Astrocyte (in vitro differentiated cells and primary cell): ENCODE measurements around the gene TEX54. TPM values are rescaled to one million over a fixed set of nuclear protein-coding genes. Genes with fewer than 3 reads are reported as not detected.

Source experiments
- DNase-seq: peaks from one replicate; pipeline ENCODE4 v3.0.0-alpha.2; 2010; ENCODE audit warnings: low read depth
- FAIRE-seq: peaks from 2 replicates; lab custom pipeline; 2011; peaks lifted over from hg19 to GRCh38; lab: Jason Lieb, UNC
- H2AFZ ChIP-seq: 2 replicates; pipeline ENCODE4 v1.6.0; 2012; ENCODE audit warnings: low read depth, low read length, inconsistent platforms
- H3K27ac ChIP-seq: 2 replicates; pipeline ENCODE4 v1.5.1; 2011; ENCODE audit warnings: low read depth, low read length, inconsistent platforms
- H3K27me3 ChIP-seq: 2 replicates; pipeline ENCODE4 v1.6.0; 2011; ENCODE audit warnings: low read length, inconsistent platforms; ENCODE audit not compliant: insufficient read depth
- H3K36me3 ChIP-seq: 2 replicates; pipeline ENCODE4 v1.5.1; 2011; ENCODE audit warnings: low read length, inconsistent platforms; ENCODE audit not compliant: insufficient read depth
- H3K4me1 ChIP-seq: 2 replicates; pipeline ENCODE4 v1.5.1; 2011; ENCODE audit warnings: low read length, inconsistent platforms; ENCODE audit not compliant: insufficient read depth
- H3K4me2 ChIP-seq: 2 replicates; pipeline ENCODE4 v1.6.0; 2012; ENCODE audit warnings: low read length, inconsistent platforms
- H3K4me3 ChIP-seq: 2 replicates; pipeline ENCODE4 v1.5.1; 2011; ENCODE audit warnings: low read depth, mild to moderate bottlenecking, low read length, inconsistent platforms; ENCODE audit not compliant: insufficient read depth
- H3K79me2 ChIP-seq: 2 replicates; pipeline ENCODE4 v1.6.0; 2012; ENCODE audit warnings: mild to moderate bottlenecking, low read length, inconsistent platforms; ENCODE audit not compliant: insufficient read depth
- H3K9ac ChIP-seq: 2 replicates; pipeline ENCODE4 v1.6.0; 2012; ENCODE audit warnings: mild to moderate bottlenecking, low read length, inconsistent platforms
- H3K9me3 ChIP-seq: 2 replicates; pipeline ENCODE4 v1.5.1; 2012; ENCODE audit warnings: low read depth, mild to moderate bottlenecking, low read length, inconsistent platforms; ENCODE audit not compliant: insufficient read depth
- H4K20me1 ChIP-seq: 2 replicates; pipeline ENCODE4 v1.6.0; 2012; ENCODE audit warnings: low read length, inconsistent platforms; ENCODE audit not compliant: insufficient read depth
- H3K27ac Mint-ChIP-seq: one replicate; pipeline ENCODE4 v1.8.0; 2021; ENCODE audit warnings: mild to moderate bottlenecking, mixed read lengths; ENCODE audit not compliant: unreplicated experiment
- H3K27me3 Mint-ChIP-seq: one replicate; pipeline ENCODE4 v1.8.0; 2021; ENCODE audit warnings: low read depth, mixed read lengths; ENCODE audit not compliant: unreplicated experiment
- H3K36me3 Mint-ChIP-seq: one replicate; pipeline ENCODE4 v1.8.0; 2021; ENCODE audit warnings: low read depth, mixed read lengths; ENCODE audit not compliant: unreplicated experiment
- H3K4me1 Mint-ChIP-seq: one replicate; pipeline ENCODE4 v1.8.0; 2021; ENCODE audit warnings: low read depth, mixed read lengths; ENCODE audit not compliant: unreplicated experiment
- H3K4me3 Mint-ChIP-seq: one replicate; pipeline ENCODE4 v1.8.0; 2021; ENCODE audit warnings: mild to moderate bottlenecking, moderate library complexity, mixed read lengths; ENCODE audit not compliant: unreplicated experiment
- H3K9me3 Mint-ChIP-seq: one replicate; pipeline ENCODE4 v1.8.0; 2021; ENCODE audit warnings: mild to moderate bottlenecking, mixed read lengths; ENCODE audit not compliant: unreplicated experiment
- EZH2 ChIP-seq: IDR thresholded peaks from 2 replicates; pipeline ENCODE4 v1.6.1; 2012; ENCODE audit warnings: mild to moderate bottlenecking, low read length, inconsistent platforms; ENCODE audit not compliant: insufficient read depth
- total RNA-seq: library from RNA; stranded (reverse); gene quantifications from 2 replicates; pipeline ENCODE4 v1.2.1, GENCODE V29; 2021
- TF ChIP-seq, protein P1 (sequence below): IDR thresholded peaks from 2 replicates; pipeline ENCODE4 v1.5.1; 2011; ENCODE audit warnings: low read depth, mild to moderate bottlenecking, inconsistent platforms, low read length, moderate library complexity; ENCODE audit not compliant: insufficient read depth

The TEX54 gene
- total RNA-seq, 1 donor from 2014 or later, result not detected

DNA sequence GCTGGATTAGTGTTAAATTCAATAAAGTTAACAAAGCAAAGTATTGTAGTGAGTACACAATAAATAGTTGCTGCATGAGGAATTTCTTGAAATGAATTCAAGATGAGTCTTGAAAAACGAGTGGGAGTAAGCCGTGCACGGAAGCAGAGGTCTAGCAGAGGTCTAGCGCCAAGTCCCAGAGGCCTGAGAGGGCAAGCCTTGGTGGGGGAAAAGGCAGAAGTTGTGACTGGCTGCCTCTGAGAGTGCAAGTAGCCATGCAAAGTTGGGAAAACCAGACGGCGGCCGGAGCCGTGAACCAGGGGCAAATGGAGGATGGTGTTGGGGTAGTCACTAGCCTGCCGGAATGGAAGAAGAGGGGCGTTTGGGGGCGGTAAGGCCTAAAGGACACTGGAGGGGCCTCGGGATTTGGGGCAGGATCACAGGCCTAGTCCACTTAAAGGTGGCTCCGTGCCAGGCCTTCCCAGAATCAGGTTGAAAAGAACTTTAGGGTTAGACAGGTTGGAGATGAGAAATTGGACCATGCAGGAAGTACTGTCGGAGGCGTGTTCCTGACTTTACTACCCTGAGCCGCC, 47.7 kb upstream of the TEX54 start:
- peak overlapping the region; percentile 33 for H2AFZ ChIP-seq
- FAIRE-seq (no peak), DNase-seq (peak; percentile 81)
- H3K9me3 Mint-ChIP-seq, result no peaks in the 10 kb centered on the region
- TF ChIP-seq EZH2, result no peak
- TF ChIP-seq, protein P1, sequence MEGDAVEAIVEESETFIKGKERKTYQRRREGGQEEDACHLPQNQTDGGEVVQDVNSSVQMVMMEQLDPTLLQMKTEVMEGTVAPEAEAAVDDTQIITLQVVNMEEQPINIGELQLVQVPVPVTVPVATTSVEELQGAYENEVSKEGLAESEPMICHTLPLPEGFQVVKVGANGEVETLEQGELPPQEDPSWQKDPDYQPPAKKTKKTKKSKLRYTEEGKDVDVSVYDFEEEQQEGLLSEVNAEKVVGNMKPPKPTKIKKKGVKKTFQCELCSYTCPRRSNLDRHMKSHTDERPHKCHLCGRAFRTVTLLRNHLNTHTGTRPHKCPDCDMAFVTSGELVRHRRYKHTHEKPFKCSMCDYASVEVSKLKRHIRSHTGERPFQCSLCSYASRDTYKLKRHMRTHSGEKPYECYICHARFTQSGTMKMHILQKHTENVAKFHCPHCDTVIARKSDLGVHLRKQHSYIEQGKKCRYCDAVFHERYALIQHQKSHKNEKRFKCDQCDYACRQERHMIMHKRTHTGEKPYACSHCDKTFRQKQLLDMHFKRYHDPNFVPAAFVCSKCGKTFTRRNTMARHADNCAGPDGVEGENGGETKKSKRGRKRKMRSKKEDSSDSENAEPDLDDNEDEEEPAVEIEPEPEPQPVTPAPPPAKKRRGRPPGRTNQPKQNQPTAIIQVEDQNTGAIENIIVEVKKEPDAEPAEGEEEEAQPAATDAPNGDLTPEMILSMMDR, result no peak
- no peaks in the 10 kb centered on the region for H3K27me3 ChIP-seq
- peak overlapping the region; percentile 97 for H3K27ac ChIP-seq
- peaks cover 25% of the 10 kb centered on the region for H3K36me3 Mint-ChIP-seq
- H3K9me3 ChIP-seq, result no peaks in the 10 kb centered on the region
- peak overlapping the region; percentile 81 for H3K4me3 ChIP-seq
- peak overlapping the region; percentile 100 for H3K9ac ChIP-seq
- peak overlapping the region; percentile 99 for H3K27ac Mint-ChIP-seq
- H3K27me3 Mint-ChIP-seq, result no peaks in the 10 kb centered on the region
- H3K4me1 Mint-ChIP-seq, result peaks cover 24% of the 10 kb centered on the region
- H3K79me2 ChIP-seq, result peaks cover 51% of the 10 kb centered on the region
- H3K36me3 ChIP-seq, result peaks cover 25% of the 10 kb centered on the region
- H3K4me3 Mint-ChIP-seq, result peak overlapping the region; percentile 99
- peaks cover 32% of the 10 kb centered on the region for H3K4me1 ChIP-seq
- peaks cover 28% of the 10 kb centered on the region for H4K20me1 ChIP-seq
- H3K4me2 ChIP-seq, result peak overlapping the region; percentile 87

DNA sequence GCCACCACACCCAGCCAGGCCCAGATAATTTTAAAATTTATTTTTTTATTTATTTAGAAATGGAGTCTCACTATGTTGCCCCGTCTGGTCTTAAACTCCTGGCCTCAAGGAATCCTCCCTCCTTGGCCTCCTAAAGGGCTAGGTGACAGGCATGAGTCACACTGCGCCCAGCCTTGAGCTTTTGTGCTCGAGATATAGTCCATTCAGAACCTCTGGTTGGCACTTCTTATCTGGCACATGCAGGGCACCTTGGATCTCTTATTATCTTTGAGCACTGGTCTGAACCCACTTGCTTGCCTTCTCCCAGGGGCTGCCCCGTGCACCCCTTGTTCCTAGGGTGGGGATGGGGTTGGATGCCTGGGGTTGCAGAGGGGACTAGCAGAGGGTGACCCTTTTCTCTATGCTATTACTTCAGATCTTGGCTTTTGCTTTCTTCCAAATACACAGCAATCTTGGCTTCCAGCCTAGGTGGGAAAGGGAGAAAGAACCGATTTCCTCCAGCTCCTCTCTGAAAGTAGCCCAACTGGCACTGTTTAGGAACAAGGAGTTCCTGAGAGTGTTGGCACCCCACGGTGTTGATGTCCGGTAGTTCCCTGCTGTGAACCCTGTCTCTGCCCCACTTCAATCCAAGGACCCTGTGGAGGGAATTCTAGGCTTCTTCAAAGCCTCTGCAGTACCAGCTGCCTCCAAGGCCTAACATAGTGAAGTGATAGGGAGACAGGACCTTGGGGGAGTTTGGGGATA, 46.8 kb upstream of the TEX54 start:
- H3K4me2 ChIP-seq, result peak overlapping the region; percentile 87
- no peaks in the 10 kb centered on the region for H3K27me3 ChIP-seq
- H3K36me3 ChIP-seq, result peaks cover 19% of the 10 kb centered on the region
- peak overlapping the region; percentile 100 for H3K9ac ChIP-seq
- peaks cover 30% of the 10 kb centered on the region for H3K4me1 ChIP-seq
- DNase-seq (no peak), FAIRE-seq (no peak)
- peak overlapping the region; percentile 4 for H2AFZ ChIP-seq
- Mint-ChIP-seq H3K27ac (peak overlapping the region; percentile 99), H3K36me3 (peaks cover 25% of the 10 kb centered on the region), H3K9me3 (no peaks in the 10 kb centered on the region), H3K4me1 (peaks cover 22% of the 10 kb centered on the region), H3K27me3 (no peaks in the 10 kb centered on the region), H3K4me3 (peak overlapping the region; percentile 99)
- TF ChIP-seq EZH2, result no peak
- TF ChIP-seq, protein P1, result no peak
- peak overlapping the region; percentile 81 for H3K4me3 ChIP-seq
- H4K20me1 ChIP-seq, result peaks cover 19% of the 10 kb centered on the region
- H3K27ac ChIP-seq, result peak overlapping the region; percentile 97
- H3K79me2 ChIP-seq, result peaks cover 42% of the 10 kb centered on the region
- H3K9me3 ChIP-seq, result no peaks in the 10 kb centered on the region
